ENCODE measurements around the gene ZBTB9. TPM values are rescaled to one million over a fixed set of nuclear protein-coding genes. Genes with fewer than 3 reads are reported as not detected.

ZBTB9 gene
- polyA plus RNA-seq, 12 donors, result 3.9 to 8.5 (median 6.6) TPM; not detected in 1

DNA sequence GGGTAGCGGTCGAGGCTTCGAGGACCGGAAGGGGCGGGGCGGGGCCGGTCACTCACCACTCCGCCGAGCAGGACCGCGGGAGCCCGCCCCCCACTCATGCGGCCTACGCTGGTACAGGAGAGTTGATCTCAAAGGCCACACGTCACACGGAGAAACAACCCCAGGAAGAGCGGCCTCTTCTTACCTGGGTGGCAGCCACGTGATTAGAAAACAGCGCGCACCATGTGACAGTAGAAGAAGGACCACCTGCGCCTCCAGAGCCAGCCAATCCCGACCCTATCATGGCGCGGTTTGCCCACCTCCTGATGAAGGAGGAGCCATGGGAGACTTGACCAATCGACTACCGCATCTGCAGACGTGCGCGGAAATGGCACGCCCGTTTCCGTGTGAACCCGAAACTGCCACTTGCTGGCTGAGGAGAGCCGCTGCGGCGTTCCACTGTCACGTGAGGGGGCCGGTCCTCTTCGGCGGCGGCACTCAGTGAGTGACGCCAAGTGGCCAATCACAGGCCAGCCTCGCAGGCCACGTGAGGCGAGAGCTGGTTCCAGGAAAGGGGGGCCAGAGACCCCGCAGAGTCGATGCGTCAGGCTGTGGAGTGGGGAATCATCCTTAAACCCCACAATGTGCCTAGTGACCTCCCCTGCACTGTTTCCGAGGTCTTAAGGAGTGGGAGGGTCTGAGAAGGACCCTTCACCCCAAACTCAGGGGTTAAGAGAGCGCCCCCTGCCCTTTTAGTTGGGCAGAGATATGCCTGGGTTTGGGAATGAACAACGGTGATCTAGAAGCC, 36.3 kb upstream of the ZBTB9 start, which contains the start of gene CUTA:
TSS of gene CUTA (minus strand) at position 205 of the 787 bp plus-strand sequence. CDS start at position 98, 107 bp downstream.
- DNase-seq, result peak; percentile 100

DNA sequence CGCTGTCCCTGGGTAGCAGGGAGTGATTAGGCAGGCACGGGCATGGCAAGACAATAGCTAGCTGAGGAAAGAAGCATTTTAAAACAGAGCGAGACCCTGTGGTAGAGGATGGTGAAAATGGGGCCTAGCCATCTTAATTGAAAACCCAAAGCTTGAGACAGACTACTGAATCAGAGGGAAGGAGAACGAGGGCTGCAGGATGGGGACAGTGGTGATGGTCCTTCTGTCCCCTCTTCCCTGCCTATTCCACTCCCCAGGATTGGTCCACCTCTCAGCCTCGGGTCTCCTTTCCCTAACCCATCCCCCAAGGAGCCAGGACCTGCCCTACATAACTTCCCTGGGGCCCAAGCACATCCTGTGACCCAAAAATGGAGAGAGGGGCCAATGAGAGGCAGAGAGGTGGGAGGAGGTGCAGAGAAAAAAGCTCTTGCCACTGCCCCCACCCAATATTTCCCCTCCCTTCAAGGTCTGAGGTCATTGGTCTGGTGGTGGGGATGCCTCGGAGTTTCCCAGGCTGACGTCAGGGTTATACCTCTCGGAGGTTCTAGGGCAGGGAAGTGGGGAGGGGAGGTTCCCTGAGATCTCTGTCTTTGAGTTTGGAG, 35.6 kb upstream of the ZBTB9 start:
- no peak for DNase-seq

DNA sequence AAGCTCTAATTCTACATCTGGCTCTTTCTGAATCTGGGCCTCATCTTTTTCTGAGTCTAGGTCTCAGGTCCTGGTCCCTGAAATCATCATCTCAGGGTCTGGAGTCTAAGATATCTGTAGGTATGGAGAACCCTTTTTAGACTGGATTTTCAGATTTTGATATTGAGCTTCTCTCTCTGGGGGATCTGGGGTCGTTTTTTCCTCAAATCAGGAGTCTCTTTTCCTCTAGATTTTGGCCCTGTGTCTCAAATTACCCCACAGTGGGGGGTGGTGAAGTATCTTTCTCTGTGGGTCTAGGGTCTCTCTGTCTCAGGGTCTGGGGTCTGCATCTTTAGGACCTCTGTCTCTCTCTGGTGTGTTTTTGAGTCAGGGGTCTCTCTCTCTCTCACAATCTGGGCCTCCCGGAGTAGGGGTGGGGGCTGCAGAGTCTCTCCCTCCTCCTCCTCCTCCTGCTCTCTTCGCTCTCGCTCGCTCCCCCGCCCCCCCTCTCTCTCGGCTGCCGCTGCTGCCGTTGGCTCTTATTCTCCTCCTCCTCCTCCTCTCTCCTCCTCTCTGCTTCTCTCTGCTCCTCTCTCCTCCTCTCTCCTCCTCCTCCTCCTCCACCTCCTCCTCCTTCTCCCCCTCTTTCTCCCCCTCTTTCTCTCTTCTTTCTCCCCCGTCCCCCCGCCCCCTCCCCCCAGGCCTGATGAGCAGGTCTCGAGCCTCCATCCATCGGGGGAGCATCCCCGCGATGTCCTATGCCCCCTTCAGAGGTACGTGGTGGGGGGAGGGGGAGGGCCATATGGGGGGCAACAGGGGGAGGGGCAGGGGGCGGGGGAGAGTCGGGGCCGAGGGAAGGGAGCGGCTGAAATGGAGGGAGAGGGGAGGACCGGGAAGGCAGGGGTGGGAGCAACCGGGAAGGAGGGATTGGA, 34.5 kb upstream of the ZBTB9 start, which contains the start of gene SYNGAP1:
TSS of gene SYNGAP1 (plus strand) at position 486 of the 911 bp plus-strand sequence. CDS start at position 686, 200 bp downstream.
- peak; percentile 75 for DNase-seq

DNA sequence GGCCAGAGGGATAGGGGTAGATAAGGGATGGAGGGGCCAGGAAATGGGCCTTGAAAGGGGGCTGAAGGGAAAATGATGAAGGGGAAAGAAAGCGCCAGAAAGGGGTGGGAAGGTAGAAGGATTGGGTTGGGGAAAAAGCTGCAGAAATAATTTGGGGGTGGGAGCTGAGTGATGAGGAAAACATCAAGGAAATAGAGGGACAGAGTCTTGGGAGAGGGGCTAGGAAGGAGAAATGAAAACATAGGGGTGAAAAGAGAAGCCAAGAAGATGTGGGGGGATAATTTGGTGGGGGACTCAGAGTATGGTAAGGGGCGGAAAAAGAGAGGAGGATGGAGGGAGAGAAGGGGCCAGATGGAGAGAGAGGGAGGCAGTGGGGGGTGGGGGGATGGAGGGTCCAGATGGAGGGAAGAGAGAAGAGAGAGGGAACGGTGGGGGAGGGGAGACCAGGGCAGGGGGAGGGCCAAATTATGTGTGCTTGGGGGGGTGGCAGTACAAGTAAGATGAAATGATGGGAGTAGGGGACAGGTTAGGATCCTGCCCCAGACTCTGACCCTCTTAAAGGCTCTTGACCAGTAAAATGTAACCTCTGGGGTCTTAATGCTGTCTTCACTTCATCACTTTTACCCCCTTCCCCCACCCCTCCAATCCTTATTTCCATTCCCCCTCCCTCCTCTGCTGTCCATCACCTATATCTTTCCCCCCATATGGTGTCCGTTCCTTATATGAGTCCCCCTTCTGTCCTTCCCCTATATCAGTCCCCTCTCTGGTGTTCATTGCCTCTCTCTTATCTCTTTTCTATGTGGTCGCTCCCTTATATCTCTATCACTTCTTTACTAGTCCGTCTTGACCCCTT, 33.7 kb upstream of the ZBTB9 start:
- no peak for DNase-seq

DNA sequence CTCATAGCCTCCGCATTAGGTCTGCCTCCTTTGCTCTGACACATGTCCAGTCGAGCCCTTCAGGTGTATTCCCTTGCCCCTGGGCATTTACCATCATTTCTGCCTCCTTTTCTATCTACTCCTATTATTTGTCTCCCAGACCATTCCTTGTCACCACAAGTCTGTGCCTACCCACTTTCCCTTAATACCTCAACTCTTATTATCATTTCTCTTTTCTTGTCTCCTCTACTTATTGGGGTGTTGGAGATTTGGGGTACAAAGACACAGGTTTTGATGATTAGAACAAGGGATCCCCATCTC, 33.1 kb upstream of the ZBTB9 start:
- no peak for DNase-seq

DNA sequence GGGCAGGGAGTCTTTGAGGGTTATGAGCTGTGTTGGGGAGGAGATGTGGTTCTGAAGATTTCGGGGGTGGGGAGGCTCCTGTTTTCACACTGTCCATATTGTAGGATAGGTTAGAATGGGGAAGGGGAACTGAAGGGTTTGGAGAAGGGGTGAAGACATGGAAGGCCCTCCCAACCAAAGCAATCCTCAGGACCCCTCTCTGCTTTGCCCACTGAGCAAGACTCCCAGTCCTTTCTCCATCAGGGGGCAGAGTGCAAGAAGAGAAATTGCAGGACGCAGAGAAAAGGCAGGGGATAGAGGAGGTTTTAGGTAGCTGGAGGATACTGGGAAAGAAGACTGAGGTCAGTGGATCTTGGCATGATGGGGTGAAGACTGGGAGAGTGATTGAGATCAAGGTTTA, 30.6 kb upstream of the ZBTB9 start:
- DNase-seq, result no peak

DNA sequence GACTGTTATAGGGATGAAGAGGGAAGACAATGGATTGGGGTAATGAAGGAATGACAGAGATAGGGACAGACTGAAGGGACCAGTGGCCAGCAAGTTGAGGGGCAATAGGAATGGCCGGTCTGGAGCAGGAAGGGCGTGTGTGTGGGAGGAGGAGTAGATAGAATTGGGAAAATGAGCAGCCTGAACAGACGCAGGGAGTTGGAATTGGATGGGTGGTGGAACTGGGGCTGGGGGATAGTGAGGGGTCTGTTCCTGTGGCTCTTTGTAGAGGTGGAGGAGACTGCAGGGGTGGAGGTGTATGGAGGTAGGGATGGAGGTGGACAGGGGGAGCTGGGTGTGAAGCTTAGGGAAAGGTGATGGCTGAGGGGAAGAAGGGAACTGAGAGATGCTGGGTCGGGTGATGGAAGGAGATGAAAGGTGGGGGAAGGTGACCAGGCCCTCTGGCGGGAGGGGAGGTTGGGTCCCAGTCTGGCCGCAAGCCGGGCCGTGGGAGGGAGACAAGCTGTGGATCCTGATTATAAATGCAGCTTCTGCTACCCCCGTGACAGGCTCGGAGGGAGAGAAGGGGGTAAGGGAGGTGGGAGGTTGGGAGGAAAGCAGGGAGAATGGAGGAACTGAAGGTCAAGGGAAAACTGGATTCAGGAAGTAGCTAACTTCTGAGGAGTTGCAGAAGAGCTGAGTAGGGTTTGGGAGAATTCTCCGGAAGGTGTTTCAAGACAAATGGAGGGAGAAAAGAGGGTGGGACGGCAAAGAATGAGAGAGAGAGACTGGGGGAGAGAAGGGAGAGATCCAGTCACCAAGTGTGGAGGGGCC, 29.3 kb upstream of the ZBTB9 start:
- no peak for DNase-seq

DNA sequence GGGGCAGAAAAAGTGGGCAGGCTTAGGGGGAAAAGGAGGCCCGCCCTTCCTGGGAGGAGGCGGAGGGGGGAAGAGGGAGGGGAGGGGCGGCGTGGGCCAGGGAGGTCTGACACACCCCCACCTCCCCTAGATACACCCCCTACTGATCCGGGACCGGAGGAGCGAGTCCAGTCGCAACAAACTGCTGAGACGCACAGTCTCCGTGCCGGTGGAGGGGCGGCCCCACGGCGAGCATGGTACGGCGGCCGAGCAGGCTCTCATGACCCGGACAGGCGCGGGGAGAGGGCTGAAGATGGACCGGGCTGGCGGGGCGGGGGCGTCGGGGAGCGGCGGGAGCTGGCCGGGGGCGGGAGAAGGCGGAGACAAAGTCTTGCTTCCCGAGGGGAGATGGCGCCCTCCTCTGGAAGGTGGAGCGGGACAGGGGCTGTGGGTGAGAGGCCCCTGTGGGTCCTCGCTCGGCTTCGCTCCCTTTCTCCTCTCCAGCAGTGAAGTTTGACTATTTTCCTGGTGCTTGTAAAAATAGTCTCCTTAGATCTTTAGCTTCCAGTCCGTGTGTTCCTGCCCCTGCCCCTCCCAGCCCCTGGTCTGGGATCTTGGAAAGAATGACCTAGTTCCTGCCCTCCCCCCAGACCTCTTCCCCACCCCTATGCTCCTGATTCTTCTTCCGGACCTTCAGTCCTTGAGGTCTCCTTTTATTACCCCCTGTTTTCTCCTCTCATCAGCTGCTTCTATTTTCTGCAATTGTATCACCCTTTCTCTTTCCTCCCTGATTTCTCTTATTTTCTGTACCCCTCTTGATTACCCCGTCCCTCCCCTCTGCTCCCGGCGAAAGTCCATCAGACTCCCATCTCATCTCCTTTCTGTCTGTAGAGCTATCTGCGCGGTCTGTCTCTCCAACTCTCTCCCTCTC, 28.5 kb upstream of the ZBTB9 start:
- peak; percentile 87 for DNase-seq

DNA sequence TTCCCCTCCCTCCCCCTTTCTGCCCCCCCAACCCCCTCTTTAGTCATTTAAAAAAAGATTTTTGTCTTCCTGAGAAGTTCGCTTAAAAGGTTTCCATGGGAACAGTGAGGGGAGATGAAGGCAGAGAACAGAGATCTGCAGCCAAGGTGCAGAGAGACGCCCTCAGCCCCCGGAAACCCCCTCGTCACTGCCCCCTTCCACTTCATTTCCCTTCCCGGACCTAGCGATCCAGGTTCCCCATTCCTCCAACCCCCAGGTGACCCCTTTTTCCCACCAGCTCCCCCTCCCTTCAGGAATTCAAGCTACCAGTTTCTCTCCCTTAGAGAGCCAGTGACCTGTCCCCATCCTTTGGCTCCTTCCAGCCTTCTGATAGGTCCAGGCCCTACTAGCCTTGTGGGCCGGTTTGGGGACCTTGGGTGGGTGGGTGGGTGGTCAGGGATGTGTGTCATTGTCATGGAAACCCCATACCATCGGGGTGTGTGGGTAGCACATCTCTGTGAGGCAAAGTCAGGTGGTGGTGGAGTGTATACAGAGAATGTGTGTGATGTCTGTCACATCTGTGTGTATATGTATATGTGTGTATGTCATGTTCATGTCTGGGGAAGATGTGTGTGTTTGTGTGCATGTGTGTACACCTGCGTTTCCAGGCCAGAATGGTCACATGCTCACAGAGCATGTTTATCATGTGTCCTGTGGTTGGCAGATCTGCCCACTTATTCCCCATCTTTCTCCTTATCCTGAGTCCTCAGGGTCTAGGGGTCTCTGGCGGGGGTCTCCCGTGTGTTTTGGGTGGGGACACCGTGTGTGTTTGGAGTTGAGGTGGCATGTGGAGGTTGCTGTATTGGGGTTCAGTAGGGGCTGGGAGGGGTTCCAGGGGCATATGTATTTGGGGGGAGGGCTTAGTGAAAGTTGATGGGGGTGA, 27.5 kb upstream of the ZBTB9 start:
- DNase-seq, result no peak

DNA sequence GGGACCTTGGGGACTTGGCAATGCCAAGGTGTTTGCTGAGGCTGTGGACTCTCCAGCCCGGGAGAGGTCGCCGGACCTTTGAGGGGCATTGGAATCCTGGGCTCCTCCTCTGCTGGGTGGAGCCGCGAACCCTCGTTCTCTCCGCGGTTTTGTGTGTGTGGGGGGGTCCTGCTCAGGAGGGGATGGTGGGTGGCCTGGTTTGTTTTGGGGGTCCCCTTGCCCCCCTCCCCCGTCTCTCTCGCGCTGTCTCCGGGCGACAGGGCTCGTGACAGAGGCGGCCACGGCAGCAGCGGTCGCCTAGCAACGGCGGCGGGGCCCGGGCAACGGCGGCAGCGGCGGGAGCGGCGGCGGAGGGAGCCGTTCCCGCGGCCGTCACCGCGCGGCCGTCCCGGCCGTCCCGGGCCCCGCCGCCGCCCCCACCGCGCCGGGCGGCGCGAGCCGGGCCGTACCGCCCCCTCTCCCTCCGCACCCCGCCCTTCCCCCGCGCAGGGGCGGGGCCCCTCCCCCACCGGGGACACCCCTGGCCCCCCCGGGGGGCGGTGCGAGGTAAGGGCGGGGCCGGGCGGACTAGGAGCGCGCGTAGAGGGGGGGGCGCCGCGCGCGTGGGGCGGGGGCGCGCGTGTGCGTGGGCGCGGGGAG, 26.7 kb upstream of the ZBTB9 start:
- no peak for DNase-seq

DNA sequence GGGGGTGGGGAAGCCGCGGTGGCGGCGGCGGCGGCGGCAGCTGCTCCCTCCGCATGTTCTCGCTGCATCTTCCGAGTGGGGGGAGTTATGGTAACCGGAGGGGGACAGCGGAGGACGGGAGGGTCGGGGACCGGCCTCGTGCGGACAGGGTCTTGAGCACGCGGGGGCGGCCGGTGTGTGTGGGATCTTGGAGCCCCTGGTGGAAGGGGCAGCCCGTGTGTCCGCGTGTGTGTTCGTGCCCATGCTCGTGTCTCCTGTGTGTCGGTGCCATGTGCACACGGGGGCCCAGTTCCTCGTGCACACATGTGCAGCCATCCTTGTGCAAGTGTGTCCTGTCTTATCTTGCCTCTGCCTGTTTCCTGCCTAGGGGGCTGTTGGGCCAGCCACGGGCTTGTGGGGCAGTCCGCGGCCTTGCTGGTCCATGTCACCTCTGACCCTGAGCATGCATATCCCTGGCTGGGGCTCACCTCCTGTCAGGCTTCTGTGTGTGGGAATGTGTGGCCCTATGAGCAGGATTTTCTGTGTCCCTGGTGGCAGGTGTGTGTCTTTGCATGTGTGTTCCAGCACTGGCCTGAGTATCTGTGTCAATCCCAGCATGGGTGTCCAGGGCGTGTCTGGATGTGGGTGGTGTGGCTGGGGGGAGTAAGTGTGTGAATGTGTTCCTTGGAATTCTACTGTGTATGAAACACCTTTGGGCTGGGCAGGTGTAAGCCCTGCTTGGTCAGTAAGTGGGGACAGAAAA, 26.0 kb upstream of the ZBTB9 start:
- DNase-seq, result no peak

DNA sequence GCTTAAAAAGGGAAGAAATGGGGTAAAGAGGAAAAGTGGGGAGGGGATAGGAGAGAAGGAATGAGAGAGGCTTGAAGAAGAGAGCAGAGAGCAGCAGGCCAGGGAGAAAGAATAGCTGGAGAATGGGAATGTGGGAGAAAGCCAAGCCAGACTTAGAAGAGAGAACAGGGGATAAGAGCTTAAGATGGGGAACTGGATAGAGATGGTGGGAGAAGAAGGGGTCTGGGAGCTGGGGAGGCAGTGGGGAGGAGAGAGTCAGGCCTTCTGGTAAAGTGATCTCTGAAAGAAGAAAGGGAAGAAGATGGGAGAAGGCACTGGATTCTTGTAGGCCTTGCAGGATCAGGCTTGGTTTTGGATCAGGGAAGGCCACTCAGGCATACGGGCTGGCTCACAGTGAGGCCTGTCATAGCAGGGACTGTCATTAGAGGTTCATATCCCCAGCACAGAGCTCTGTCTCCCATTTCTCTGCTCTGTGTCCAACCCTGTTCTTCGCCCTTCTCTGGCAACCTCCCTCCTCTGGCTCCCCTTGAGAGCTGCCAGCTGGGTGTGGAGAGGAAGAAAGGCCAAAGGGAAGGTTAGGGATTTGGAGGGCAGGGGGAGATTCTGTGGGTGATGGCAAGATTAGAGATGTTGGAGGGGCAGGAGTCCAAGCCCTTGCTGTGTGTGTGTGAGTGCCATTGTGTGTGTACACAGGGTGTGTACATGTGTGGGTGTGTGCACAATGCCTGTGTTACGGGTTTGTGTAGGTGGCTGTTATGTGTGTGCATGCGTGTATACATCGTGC, 25.2 kb upstream of the ZBTB9 start:
- DNase-seq, result no peak

DNA sequence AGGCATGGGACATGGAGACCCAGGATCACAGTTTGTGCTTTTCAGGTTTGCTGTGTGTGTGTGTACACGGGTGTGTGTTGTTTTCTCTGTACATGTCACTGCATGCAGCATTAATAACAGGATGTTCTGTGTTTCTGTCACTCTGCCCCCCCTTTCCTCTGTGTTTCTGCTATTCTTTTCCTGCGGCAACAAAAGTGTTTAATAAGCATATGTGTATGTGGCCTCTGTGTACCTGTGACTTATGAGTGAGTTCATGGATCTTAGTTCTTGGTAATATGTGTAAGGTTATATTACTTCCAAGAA, 24.7 kb upstream of the ZBTB9 start:
- no peak for DNase-seq

DNA sequence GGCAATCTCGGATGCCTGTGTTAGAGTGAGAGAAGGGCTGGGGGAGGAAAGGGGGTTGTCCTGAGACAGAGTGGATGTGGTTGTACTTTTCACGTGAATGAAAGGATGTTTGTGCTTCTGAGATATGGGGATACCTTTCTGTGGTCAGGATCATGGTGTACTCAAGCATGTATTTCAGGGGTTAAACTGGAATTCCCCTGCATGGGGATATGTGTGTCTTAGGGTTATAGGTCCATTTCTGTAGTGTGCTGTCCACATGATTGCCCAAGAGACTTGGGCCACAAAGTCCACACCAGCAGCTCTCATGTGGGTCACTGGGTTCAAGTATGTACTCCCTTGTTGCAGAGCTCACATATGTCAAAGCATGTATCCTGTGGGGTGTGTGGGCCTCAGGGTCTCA, 24.0 kb upstream of the ZBTB9 start:
- DNase-seq, result no peak

DNA sequence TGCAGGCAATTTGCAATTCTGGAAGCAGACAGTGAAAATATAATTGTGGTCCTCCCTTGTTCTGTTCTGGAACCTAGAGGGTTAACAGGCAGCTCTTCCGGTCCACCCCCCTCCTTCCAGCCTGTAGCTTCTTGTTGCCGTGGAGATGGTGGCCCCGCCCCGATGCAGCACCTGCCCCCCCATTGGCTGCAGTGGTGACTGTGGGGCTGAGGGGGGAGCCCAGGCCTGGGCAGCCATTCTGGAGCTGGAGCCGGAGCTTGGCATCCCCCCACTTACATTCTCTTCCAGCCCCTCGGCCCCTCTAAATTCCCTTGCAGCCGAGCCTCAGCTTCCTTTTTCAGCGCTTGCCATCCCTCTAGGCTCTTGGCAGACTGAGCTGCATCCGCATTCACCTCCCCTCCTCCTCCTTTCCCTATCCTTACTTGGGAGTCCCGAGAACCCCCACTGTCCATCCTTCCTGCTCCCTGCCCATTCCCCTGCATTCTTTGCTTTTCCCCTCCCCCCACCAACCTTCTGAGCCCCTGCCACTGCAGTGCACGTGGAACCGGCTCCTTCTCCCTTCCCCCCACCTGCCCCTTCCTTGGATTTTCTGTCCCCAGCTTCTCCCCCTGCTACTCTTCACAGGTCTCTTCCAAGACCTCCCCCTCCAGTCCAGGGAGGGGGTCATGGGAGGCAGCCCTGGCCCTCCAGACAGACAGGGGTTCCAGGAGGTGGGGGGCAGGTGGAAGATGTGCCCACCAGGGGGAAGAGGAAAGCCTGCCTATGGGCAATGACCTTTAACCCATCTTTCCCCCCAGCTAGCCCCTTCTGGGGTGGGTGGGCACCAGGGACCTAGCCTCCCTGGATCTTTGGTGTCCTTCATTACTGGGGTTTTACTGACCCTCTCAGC, 23.1 kb upstream of the ZBTB9 start:
- DNase-seq, result no peak
